Measurements from ENCODE around the gene FNDC11. TPM values are rescaled to one million over a fixed set of nuclear protein-coding genes. Genes with fewer than 3 reads are reported as not detected.

The FNDC11 gene, protein sequence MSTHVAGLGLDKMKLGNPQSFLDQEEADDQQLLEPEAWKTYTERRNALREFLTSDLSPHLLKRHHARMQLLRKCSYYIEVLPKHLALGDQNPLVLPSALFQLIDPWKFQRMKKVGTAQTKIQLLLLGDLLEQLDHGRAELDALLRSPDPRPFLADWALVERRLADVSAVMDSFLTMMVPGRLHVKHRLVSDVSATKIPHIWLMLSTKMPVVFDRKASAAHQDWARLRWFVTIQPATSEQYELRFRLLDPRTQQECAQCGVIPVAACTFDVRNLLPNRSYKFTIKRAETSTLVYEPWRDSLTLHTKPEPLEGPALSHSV
- total RNA-seq: 0.60 and 0.95 TPM in 2 replicates

GRCh38 chr20:63553933-63554290 is at the start of gene FNDC11:
FNDC11 (plus strand) TSS chr20:63554159; CDS start chr20:63555664, 1,505 bp downstream.

DNA sequence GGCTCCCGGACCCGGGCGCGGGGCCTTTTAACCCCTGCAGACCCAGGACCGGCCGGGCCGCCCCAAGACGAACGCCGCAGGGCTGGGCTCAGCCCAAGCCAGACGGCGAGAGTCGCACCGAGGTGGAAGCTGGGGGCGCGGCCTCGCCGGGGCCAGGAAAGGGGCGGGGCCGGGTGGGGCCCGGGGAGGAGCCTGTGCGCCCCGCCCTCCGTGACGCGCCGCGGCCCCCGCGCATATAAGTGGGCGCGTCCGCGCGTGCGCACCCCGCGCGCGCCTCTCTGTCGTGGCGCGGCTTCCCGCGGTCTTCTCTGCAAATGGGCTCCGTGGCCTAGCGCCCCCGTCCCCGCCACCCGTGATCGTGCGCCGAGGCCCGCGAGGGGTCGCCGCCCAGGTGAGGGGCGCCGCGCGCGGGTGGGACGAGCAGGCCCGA is 33.4 kb upstream of the FNDC11 start, which contains the start of gene PPDPF:
Gene PPDPF (plus strand): TSS at position 262 of the 430 bp plus-strand sequence. CDS start 544 bp downstream, outside the sequence.

GRCh38 chr20:63536997-63537524 is 16.9 kb upstream of the FNDC11 start, which contains the start of gene PTK6:
PTK6 (minus strand) TSS chr20:63537376; CDS start chr20:63537314, 62 bp downstream.

GRCh38 chr20:63547725-63548480 is 6.1 kb upstream of the FNDC11 start, which contains the start of gene SRMS:
SRMS (minus strand) TSS chr20:63547749; CDS start chr20:63547463, 286 bp downstream.

GRCh38 chr20:63574156-63574828 is 20.3 kb downstream of the FNDC11 start, which contains the start of gene HELZ2:
HELZ2 (minus strand) TSS chr20:63574239; CDS start chr20:63572385, 1,854 bp downstream.

Other genes starting within 250 kb of the FNDC11 start
- not detected in 2 replicates for gene CHRNA4, start 192.8 kb upstream of the FNDC11 start, total RNA-seq
- gene KCNQ2, start 81.5 kb upstream of the FNDC11 start, total RNA-seq: not detected in 2 replicates
- 0.43 and 0.79 TPM in 2 replicates for gene EEF1A2, start 55.1 kb upstream of the FNDC11 start, total RNA-seq
- 14.9 and 23.5 TPM in 2 replicates for gene PPDPF, start 33.4 kb upstream of the FNDC11 start, total RNA-seq
- 0.09 and 0.16 TPM in 2 replicates for gene PTK6, start 16.8 kb upstream of the FNDC11 start, total RNA-seq
- gene SRMS, start 6.4 kb upstream of the FNDC11 start, total RNA-seq: not detected in 2 replicates
- gene HELZ2, start 20.1 kb downstream of the FNDC11 start, total RNA-seq: 36.8 and 38.1 TPM in 2 replicates
- 6.0 and 6.5 TPM in 2 replicates for gene GMEB2, start 72.9 kb downstream of the FNDC11 start, total RNA-seq
- 7.2 and 11.7 TPM in 2 replicates for gene STMN3, start 99.3 kb downstream of the FNDC11 start, total RNA-seq
- gene RTEL1, start 104.2 kb downstream of the FNDC11 start, total RNA-seq: 7.7 and 9.9 TPM in 2 replicates
- gene TNFRSF6B, start 142.5 kb downstream of the FNDC11 start, total RNA-seq: 0.52 and 18.1 TPM in 2 replicates
- 36.7 and 63.4 TPM in 2 replicates for gene ARFRP1, start 153.8 kb downstream of the FNDC11 start, total RNA-seq
- 18.4 and 25.1 TPM in 2 replicates for gene ZGPAT, start 153.9 kb downstream of the FNDC11 start, total RNA-seq
- gene LIME1, start 182.5 kb downstream of the FNDC11 start, total RNA-seq: 2.4 and 3.0 TPM in 2 replicates
- 17.7 and 18.8 TPM in 2 replicates for gene SLC2A4RG, start 185.6 kb downstream of the FNDC11 start, total RNA-seq

Data from bronchial smooth muscle cell (primary cell).